Subcutaneous adipose tissue (tissue), 4 donors: ENCODE measurements around the gene CD300LF. TPM values are rescaled to one million over a fixed set of nuclear protein-coding genes. Genes with fewer than 3 reads are reported as not detected.

ENCODE experiments used
- CTCF ChIP-seq: fragments of 450-650 bp; IDR thresholded peaks from one replicate; pipeline ENCODE4 v1.5.1; 2016; ENCODE audit warnings: low read depth, mild to moderate bottlenecking, control low read depth, antibody characterized with exemption, moderate library complexity
- total RNA-seq, 4 donors: library from RNA; depleted of rRNA; stranded (reverse); fragments of >200 nt; gene quantifications; one replicate each; pipeline ENCODE4 v1.1.0, GENCODE V29; 2016

CD300LF gene
- total RNA-seq, 4 donors from 2014 or later, result 0.98 to 6.8 (median 1.1) TPM; not detected in 1

GRCh38 chr17:74671031-74671771 lies 41.5 kb downstream of the CD300LF start:
- no peak for TF ChIP-seq CTCF

GRCh38 chr17:74670329-74670728 lies 42.4 kb downstream of the CD300LF start:
- no peak for TF ChIP-seq CTCF

GRCh38 chr17:74663561-74663960 lies 49.2 kb downstream of the CD300LF start:
- no peak for TF ChIP-seq CTCF

GRCh38 chr17:74659889-74660288 lies 52.8 kb downstream of the CD300LF start:
- TF ChIP-seq CTCF, result no peak

GRCh38 chr17:74658620-74659019 lies 54.1 kb downstream of the CD300LF start:
- TF ChIP-seq CTCF, result no peak

- no peak for TF ChIP-seq CTCF
Observed at GRCh38 chr17:74654742-74655141, 58.0 kb downstream of the CD300LF start.

- no peak for TF ChIP-seq CTCF
Observed at GRCh38 chr17:74652020-74652419, 60.7 kb downstream of the CD300LF start.
